ENCODE data around the gene CTRB1. TPM values are rescaled to one million over a fixed set of nuclear protein-coding genes. Genes with fewer than 3 reads are reported as not detected.

CTRB1 gene
- total and polyA plus RNA-seq, 2 of the 8 experiments (the other 6 are each of a cell fraction or from before 2014, with no cell fraction given): not detected

DNA sequence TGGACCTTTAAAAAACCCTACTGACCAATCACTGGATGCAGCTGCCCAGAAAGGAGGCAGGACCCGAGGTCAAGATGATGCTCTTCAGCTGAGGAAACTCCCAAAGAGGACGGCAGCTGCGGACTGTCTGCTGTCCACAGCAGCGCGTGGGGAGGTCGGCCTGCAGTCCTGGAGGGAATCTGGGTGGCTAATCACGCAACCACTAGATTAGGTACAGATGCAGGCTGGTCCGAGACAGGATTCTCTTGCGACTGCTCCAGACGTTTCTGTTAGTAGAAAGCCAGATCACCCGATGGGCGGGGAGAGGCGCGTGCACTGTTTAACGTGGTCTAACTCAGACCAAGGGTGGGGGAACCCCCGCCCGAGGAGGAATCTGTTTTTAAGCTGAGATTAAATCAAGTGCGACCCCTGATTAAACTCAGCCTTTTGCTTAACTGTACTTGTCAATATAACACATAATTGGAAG is 20.6 kb upstream of the CTRB1 start:
- Histone ChIP-seq H3K4me3 (ENCODE audit: extremely low read depth in 1 of 4, insufficient read depth in 2 of 4, low read depth in 3 of 4, low read length in 4 of 4) (no peak overlapping the region), H4K8ac (ENCODE audit: extremely low read depth, insufficient read depth, low read length) (peak overlapping the region; percentile 39; the same call in 1 of the 2 replicates), H3K4ac (replicated peaks; ENCODE audit: insufficient read length, low read depth, low read length) (no peak overlapping the region), H2BK20ac (ENCODE audit: low read length) (no peak overlapping the region), H2AFZ (ENCODE audit: low read length) (peak overlapping the region; percentile 59), H4K91ac (replicated peaks; ENCODE audit: insufficient read length, low read length) (no peak overlapping the region), H3K14ac (ENCODE audit: insufficient read length) (no peak overlapping the region), H3K79me2 (ENCODE audit: control insufficient read depth in 1 of 2, insufficient read depth in 2 of 2, low read length in 2 of 2) (no peaks in the 10 kb centered on the region), H2BK15ac (ENCODE audit: low read length) (no peak overlapping the region), H4K5ac (ENCODE audit: insufficient read length, low read depth, low read length) (no peak overlapping the region), H3K4me1 (replicated peaks in 1 of 4; ENCODE audit: control insufficient read depth in 3 of 4, insufficient read depth in 4 of 4, low read length in 3 of 4) (peaks cover 0 to 2% (median 0%) of the 10 kb centered on the region in 4 experiments; a peak in 3 of 7 replicates), H3K23ac (ENCODE audit: insufficient read length) (no peak overlapping the region), H3K56ac (replicated peaks; ENCODE audit: insufficient read length, low read depth, low read length) (no peak overlapping the region), H4K20me1 (replicated peaks in 1 of 2; ENCODE audit: control insufficient read depth in 1 of 2, insufficient read depth in 2 of 2, low read length in 2 of 2) (no peaks in the 10 kb centered on the region), H3K9me3 (ENCODE audit: insufficient read depth in 2 of 2, low read depth in 1 of 2, low read length in 1 of 2) (no peaks in the 10 kb centered on the region), H2BK12ac (ENCODE audit: low read depth, low read length) (no peak overlapping the region), H2BK120ac (replicated peaks; ENCODE audit: low read depth, low read length) (no peak overlapping the region), H3K23me2 (ENCODE audit: low read depth, low read length) (no peaks in the 10 kb centered on the region), H2AK5ac (ENCODE audit: low read depth, low read length) (no peak overlapping the region), H3K4me2 (ENCODE audit: insufficient read depth in 1 of 2, low read depth in 2 of 2, low read length in 2 of 2) (no peak overlapping the region), H3K27ac (ENCODE audit: low read depth, low read length) (no peak overlapping the region), H3K18ac (ENCODE audit: extremely low read depth, low read length) (no peak overlapping the region), H3K36me3 (ENCODE audit: control insufficient read depth in 2 of 4, insufficient read depth in 4 of 4, low read length in 3 of 4) (no peaks in the 10 kb centered on the region), H3K79me1 (ENCODE audit: low read depth, low read length) (no peaks in the 10 kb centered on the region), H3K27me3 (replicated peaks in 1 of 4; ENCODE audit: control insufficient read depth in 3 of 4, extremely low read depth in 1 of 4, insufficient read depth in 3 of 4, low read length in 3 of 4) (no peaks in the 10 kb centered on the region), H3K9ac (replicated peaks in 1 of 4; ENCODE audit: extremely low read depth in 1 of 4, low read depth in 3 of 4, low read length in 3 of 4) (no peak overlapping the region; a peak in 2 of 7 replicates), H2BK5ac (ENCODE audit: low read depth, low read length) (no peak overlapping the region)
- FAIRE-seq: no peak
- POLR2A ChIA-PET (ENCODE audit: partially characterized antibody): interaction anchor here (1.1 kb wide), 1 partner anchor 37 kb away, joined by 3 read pairs; no protein-coding TSS in a partner anchor
- WGBS, 2 experiments (ENCODE audit: extremely low coverage in 1 of 2, insufficient coverage in 1 of 2, insufficient read length in 1 of 2, insufficient replicate concordance in 2 of 2, low coverage in 1 of 2, low lambda C conversion rate in 2 of 2, missing lambda C conversion rate in 1 of 2): 85% methylated on average over 18 of the region's 18 CpGs; no CpG with 5 or more reads in 1 of the 2 experiments
- DNase-seq (ENCODE audit: low read depth in 1 of 2, low spot score in 2 of 2): no peak
- CTCF ChIA-PET (ENCODE audit: partially characterized antibody): interaction anchor here (0.6 to 10.4 kb wide), 29 partner anchors 10 to 379 kb away, joined by 3 to 157 read pairs (median 5); partner anchors contain the start of gene CTRB1
- TF ChIP-seq POLR2A (IDR thresholded peaks at IDR 0.05; ENCODE audit: control extremely low read depth in 1 of 2, low read depth in 2 of 2, low read length in 2 of 2) (no peak), RNF2 (IDR thresholded peaks at IDR 0.05; ENCODE audit: borderline replicate concordance, low read depth, low read length, missing control alignments, poor library complexity, severe bottlenecking) (no peak), KDM4A (IDR thresholded peaks at IDR 0.05; ENCODE audit: low read depth, low read length, severe bottlenecking) (no peak), CBX8 (IDR thresholded peaks at IDR 0.05; ENCODE audit: borderline replicate concordance, low read depth, low read length) (no peak)
